H9 (cell line): ENCODE data around the gene DISP3. TPM values are rescaled to one million over a fixed set of nuclear protein-coding genes. Genes with fewer than 3 reads are reported as not detected.

Experiments used
- DNase-seq: peaks from one replicate; pipeline ENCODE4 v3.0.0-alpha.2; 2017
- H2AFZ ChIP-seq: one replicate; pipeline ENCODE4 v1.6.1; 2013; ENCODE audit warnings: mild to moderate bottlenecking, low read length, control low read depth, moderate library complexity
- H2AK5ac ChIP-seq: 2 replicates; pipeline ENCODE4 v1.6.1; 2013; ENCODE audit warnings: low read length, control low read depth, mixed read lengths; ENCODE audit not compliant: insufficient read length
- H2BK120ac ChIP-seq: one replicate; pipeline ENCODE4 v1.6.1; 2013; ENCODE audit warnings: low read depth, mild to moderate bottlenecking, low read length, control low read depth, inconsistent platforms; ENCODE audit not compliant: poor library complexity, severe bottlenecking
- H2BK12ac ChIP-seq: 2 replicates; pipeline ENCODE4 v1.6.1; 2013; ENCODE audit warnings: low read length, control low read depth, mixed read lengths, low read depth; ENCODE audit not compliant: insufficient read length
- H2BK15ac ChIP-seq: 2 replicates; pipeline ENCODE4 v1.6.1; 2013; ENCODE audit warnings: low read depth, low read length, control low read depth
- H2BK20ac ChIP-seq: one replicate; pipeline ENCODE4 v1.6.1; 2013; ENCODE audit warnings: low read depth, mild to moderate bottlenecking, low read length, control low read depth, inconsistent platforms; ENCODE audit not compliant: poor library complexity, severe bottlenecking
- H2BK5ac ChIP-seq: 2 replicates; pipeline ENCODE4 v1.6.1; 2013; ENCODE audit warnings: low read length, control low read depth, mixed read lengths; ENCODE audit not compliant: insufficient read length
- H3K14ac ChIP-seq: 2 replicates; pipeline ENCODE4 v1.6.1; 2013; ENCODE audit warnings: low read length, control low read depth; ENCODE audit not compliant: insufficient read depth
- H3K18ac ChIP-seq: 2 replicates; pipeline ENCODE4 v1.6.1; 2013; ENCODE audit warnings: low read depth, mild to moderate bottlenecking, mixed read lengths, low read length, control low read depth; ENCODE audit not compliant: insufficient read length
- H3K23ac ChIP-seq: 2 replicates; pipeline ENCODE4 v1.6.1; 2013; ENCODE audit warnings: low read length, control low read depth, mixed read lengths, low read depth; ENCODE audit not compliant: insufficient read length
- H3K23me2 ChIP-seq: 2 replicates; pipeline ENCODE4 v1.6.1; 2013; ENCODE audit warnings: low read depth, mild to moderate bottlenecking, mixed read lengths, low read length, control low read depth; ENCODE audit not compliant: insufficient read length, poor library complexity, severe bottlenecking
- H3K27ac ChIP-seq: 2 replicates; pipeline ENCODE4 v1.5.1; 2013; ENCODE audit warnings: low read length, control low read depth, mixed read lengths, low read depth; ENCODE audit not compliant: insufficient read length
- H3K27me3 ChIP-seq: 2 replicates; pipeline ENCODE4 v1.6.1; 2013; ENCODE audit warnings: low read length, control low read depth, inconsistent platforms; ENCODE audit not compliant: insufficient read depth
- H3K4ac ChIP-seq: 2 replicates; pipeline ENCODE4 v1.6.1; 2013; ENCODE audit warnings: low read depth, mild to moderate bottlenecking, control low read depth, inconsistent platforms, low read length, moderate library complexity
- H3K4me1 ChIP-seq: 2 replicates; pipeline ENCODE4 v1.6.1; 2013; ENCODE audit warnings: low read length, control low read depth, inconsistent platforms; ENCODE audit not compliant: insufficient read depth
- H3K4me2 ChIP-seq: 2 replicates; pipeline ENCODE4 v1.6.1; 2013; ENCODE audit warnings: low read length, control low read depth, mixed read lengths; ENCODE audit not compliant: insufficient read length, insufficient read depth
- H3K56ac ChIP-seq: 2 replicates; pipeline ENCODE4 v1.6.1; 2013; ENCODE audit warnings: low read depth, mild to moderate bottlenecking, mixed read lengths, low read length, control low read depth; ENCODE audit not compliant: insufficient read length
- H3K79me1 ChIP-seq: 2 replicates; pipeline ENCODE4 v1.6.1; 2013; ENCODE audit warnings: low read depth, mild to moderate bottlenecking, moderate library complexity, low read length, control low read depth, inconsistent platforms; ENCODE audit not compliant: insufficient read depth, poor library complexity, severe bottlenecking
- H3K79me2 ChIP-seq: 2 replicates; pipeline ENCODE4 v1.6.1; 2013; ENCODE audit warnings: low read length, control low read depth, inconsistent platforms; ENCODE audit not compliant: insufficient read depth
- H3K9ac ChIP-seq: 2 replicates; pipeline ENCODE4 v1.6.1; 2013; ENCODE audit warnings: low read length, control low read depth, mixed read lengths; ENCODE audit not compliant: insufficient read length; ENCODE audit errors: extremely low read depth
- H3K9me3 ChIP-seq: one replicate; pipeline ENCODE4 v1.6.1; 2013; ENCODE audit warnings: low read depth, low read length, inconsistent platforms; ENCODE audit not compliant: control insufficient read depth
- H3T11ph ChIP-seq: one replicate; pipeline ENCODE4 v1.6.1; 2013; ENCODE audit warnings: mild to moderate bottlenecking, low read length, control low read depth, inconsistent platforms
- H4K20me1 ChIP-seq: one replicate; pipeline ENCODE4 v1.6.1; 2013; ENCODE audit not compliant: control insufficient read depth, insufficient read length, insufficient read depth
- H4K5ac ChIP-seq: 2 replicates; pipeline ENCODE4 v1.6.1; 2013; ENCODE audit warnings: low read depth, mild to moderate bottlenecking, mixed read lengths, low read length, control low read depth; ENCODE audit not compliant: insufficient read length
- H4K8ac ChIP-seq: replicated peaks from 2 replicates; pipeline ENCODE4 v1.6.1; 2013; ENCODE audit warnings: low read length, control low read depth, mixed read lengths, low read depth; ENCODE audit not compliant: insufficient read length
- H4K91ac ChIP-seq: 2 replicates; pipeline ENCODE4 v1.6.1; 2013; ENCODE audit warnings: low read depth, mild to moderate bottlenecking, moderate library complexity, mixed read lengths, low read length, control low read depth; ENCODE audit not compliant: insufficient read length
- H3K27ac Mint-ChIP-seq, 3 experiments: 2 replicates in 2 of 3; 3 replicates in 1 of 3; pipeline ENCODE4 v1.8.0; 2020 to 2021; ENCODE audit warnings: mixed read lengths in 3 of 3, mild to moderate bottlenecking in 1 of 3, moderate library complexity in 1 of 3
- H3K27me3 Mint-ChIP-seq: 2 replicates; pipeline ENCODE4 v1.8.0; 2021; ENCODE audit warnings: low read depth, mild to moderate bottlenecking, moderate library complexity, mixed read lengths
- H3K36me3 Mint-ChIP-seq, 3 experiments: 2 replicates in 2 of 3; 3 replicates in 1 of 3; pipeline ENCODE4 v1.8.0; 2020 to 2021; ENCODE audit warnings: low read depth in 3 of 3, mixed read lengths in 3 of 3; ENCODE audit not compliant: insufficient read depth in 1 of 3
- H3K4me1 Mint-ChIP-seq, 2 experiments: 2 replicates each; pipeline ENCODE4 v1.8.0; 2020; ENCODE audit warnings: mixed read lengths in 2 of 2
- H3K4me3 Mint-ChIP-seq, 2 experiments: 2 replicates in 1 of 2; 3 replicates in 1 of 2; pipeline ENCODE4 v1.8.0; 2020 to 2021; ENCODE audit warnings: mild to moderate bottlenecking in 2 of 2, mixed read lengths in 2 of 2, moderate library complexity in 1 of 2
- H3K9me3 Mint-ChIP-seq, 2 experiments: 2 replicates in 1 of 2; 3 replicates in 1 of 2; pipeline ENCODE4 v1.8.0; 2020; ENCODE audit warnings: mild to moderate bottlenecking in 2 of 2, mixed read lengths in 2 of 2, moderate library complexity in 1 of 2
- WGBS: extraction: QIAGEN DNeasy Blood & Tissue Kit; methylation state at CpG from one replicate; pipeline ENCODE4 v1.1.7; 2013; ENCODE audit warnings: missing lambda C conversion rate, low lambda C conversion rate, mixed read lengths; ENCODE audit not compliant: insufficient read length; ENCODE audit errors: extremely low coverage; 5-methylcytosine and 5-hydroxymethylcytosine counted together
- total RNA-seq: library from RNA; stranded (reverse); gene quantifications from 2 replicates; pipeline ENCODE4 v1.2.1, GENCODE V29; 2021
- TF ChIP-seq, protein P1 (sequence below): fragments of 200-600 bp; sonication (generic); conservative IDR thresholded peaks from 3 replicates; pipeline ENCODE4 v1.8.0; 2021; ENCODE audit warnings: antibody characterized with exemption, mild to moderate bottlenecking

DISP3 gene
- total RNA-seq, 1 experiment from 2014 or later = 3.5 TPM

- Histone ChIP-seq H3K14ac (no peak overlapping the region), H3K9me3 (no peaks in the 10 kb centered on the region)
- H3K27me3 Mint-ChIP-seq = no peaks in the 10 kb centered on the region
Measured at GRCh38 chr1:11569954-11570353, 91.0 kb downstream of the DISP3 start.

More at GRCh38 chr1:11569954-11570353, 91.0 kb downstream of the DISP3 start:
- Histone ChIP-seq H3K56ac (no peak overlapping the region), H3K4me1 (no peaks in the 10 kb centered on the region), H3K4ac (no peak overlapping the region), H4K20me1 (no peaks in the 10 kb centered on the region), H4K8ac (no peak overlapping the region), H3K23ac (no peak overlapping the region), H3K27me3 (no peaks in the 10 kb centered on the region), H2AK5ac (no peak overlapping the region), H3K9ac (no peak overlapping the region), H4K91ac (no peak overlapping the region), H4K5ac (no peak overlapping the region), H2BK5ac (no peak overlapping the region), H2BK15ac (no peak overlapping the region), H3K4me2 (no peak overlapping the region), H2BK20ac (no peak overlapping the region), H3K23me2 (no peaks in the 10 kb centered on the region), H2AFZ (no peak overlapping the region), H3K27ac (no peak overlapping the region), H3K79me1 (no peaks in the 10 kb centered on the region), H2BK120ac (no peak overlapping the region), H2BK12ac (no peak overlapping the region), H3T11ph (no peak overlapping the region), H3K18ac (no peak overlapping the region), H3K79me2 (no peaks in the 10 kb centered on the region)
- H3K27ac Mint-ChIP-seq = no peak overlapping the region
- DNase-seq = no peak
- no CpG with 5 or more reads among the region's 3 CpGs for WGBS
- no peaks in the 10 kb centered on the region; a peak in 1 of 5 replicates for H3K9me3 Mint-ChIP-seq
- H3K36me3 Mint-ChIP-seq = no peaks in the 10 kb centered on the region
- peaks cover 19 to 26% of the 10 kb centered on the region in 2 experiments for H3K4me1 Mint-ChIP-seq
- H3K4me3 Mint-ChIP-seq = no peak overlapping the region
- TF ChIP-seq, protein P1, sequence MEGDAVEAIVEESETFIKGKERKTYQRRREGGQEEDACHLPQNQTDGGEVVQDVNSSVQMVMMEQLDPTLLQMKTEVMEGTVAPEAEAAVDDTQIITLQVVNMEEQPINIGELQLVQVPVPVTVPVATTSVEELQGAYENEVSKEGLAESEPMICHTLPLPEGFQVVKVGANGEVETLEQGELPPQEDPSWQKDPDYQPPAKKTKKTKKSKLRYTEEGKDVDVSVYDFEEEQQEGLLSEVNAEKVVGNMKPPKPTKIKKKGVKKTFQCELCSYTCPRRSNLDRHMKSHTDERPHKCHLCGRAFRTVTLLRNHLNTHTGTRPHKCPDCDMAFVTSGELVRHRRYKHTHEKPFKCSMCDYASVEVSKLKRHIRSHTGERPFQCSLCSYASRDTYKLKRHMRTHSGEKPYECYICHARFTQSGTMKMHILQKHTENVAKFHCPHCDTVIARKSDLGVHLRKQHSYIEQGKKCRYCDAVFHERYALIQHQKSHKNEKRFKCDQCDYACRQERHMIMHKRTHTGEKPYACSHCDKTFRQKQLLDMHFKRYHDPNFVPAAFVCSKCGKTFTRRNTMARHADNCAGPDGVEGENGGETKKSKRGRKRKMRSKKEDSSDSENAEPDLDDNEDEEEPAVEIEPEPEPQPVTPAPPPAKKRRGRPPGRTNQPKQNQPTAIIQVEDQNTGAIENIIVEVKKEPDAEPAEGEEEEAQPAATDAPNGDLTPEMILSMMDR = no peak
